OCI-M2 (cell line): ENCODE results near the gene JAKMIP1.

Experiments used
- DNase-seq: peaks from one replicate; lab custom pipeline; 2025; ENCODE audit not compliant: unreplicated experiment; lab: John Stamatoyannopoulos, UW

Gene JAKMIP1

GRCh38 chr4:6047130-6047673 is 153.1 kb downstream of the JAKMIP1 start:
- DNase-seq, result no peak

DNA sequence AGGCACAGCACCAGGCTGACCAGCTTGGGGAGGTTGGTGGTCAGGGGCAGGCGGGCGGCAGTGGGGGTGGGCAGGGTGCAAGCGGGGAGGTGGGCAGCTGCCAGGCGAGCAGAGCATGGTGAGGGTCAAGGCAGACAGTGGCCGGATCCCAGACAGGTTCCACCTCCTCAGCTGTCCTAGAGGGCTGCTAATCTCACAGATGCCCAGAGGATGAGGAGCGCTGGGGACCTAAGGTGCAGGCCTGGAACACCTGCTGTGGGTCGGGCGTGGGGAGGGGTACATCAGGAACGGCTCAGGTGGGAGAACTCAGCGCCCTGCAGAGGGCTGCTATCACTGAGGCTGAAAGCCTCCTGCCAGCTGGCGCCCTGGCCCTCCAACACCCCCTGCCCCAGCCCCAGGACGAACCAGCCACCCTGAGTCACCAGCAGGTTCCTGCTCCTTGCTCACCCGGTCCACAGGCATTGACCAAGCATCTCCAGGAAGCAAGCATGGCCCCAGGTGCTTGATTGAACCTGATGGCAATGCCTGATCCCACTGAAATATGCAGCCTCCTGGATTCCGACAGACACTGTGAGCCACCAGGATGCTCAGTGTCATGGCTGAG is 153.7 kb downstream of the JAKMIP1 start:
- no peak for DNase-seq

DNA sequence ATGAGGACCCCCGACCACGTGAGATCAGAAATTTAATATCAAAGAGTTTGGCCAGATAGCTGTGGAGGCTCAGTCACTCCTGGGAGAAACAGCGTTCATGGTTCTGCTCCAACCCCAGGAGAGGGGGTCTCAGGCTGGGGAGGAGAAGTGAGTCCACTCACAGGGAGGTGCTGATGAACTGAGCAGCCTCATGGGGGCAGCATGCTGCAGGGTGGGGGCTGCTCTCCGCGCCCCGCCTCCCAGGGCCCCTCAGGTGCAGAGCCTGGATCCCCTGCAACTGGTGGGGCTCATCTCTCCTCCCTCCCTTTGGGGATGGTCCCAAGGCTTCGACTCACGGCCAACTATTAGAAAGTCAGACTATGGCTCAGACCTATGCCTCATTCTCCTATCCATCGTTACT is 155.5 kb downstream of the JAKMIP1 start:
- no peak for DNase-seq

DNA sequence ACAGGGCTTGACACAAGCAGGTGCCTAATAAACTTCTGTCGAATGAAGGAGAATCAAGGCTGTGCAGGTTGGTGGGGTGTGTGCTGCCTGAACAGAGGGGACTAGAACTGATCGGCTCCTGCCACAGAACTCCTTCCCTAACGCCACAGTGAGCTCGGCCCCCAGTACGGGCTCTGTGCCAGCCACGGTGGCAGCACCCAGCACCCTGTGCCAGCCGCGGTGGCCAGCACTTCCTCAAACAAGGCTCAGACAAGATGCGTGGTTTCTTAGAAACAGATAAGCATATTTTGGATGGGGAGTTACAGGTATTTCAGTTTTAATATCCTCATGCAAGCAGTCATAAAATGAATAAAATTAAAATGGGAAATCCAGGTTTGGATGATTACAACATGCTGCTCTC is 156.1 kb downstream of the JAKMIP1 start:
- no peak for DNase-seq

DNA sequence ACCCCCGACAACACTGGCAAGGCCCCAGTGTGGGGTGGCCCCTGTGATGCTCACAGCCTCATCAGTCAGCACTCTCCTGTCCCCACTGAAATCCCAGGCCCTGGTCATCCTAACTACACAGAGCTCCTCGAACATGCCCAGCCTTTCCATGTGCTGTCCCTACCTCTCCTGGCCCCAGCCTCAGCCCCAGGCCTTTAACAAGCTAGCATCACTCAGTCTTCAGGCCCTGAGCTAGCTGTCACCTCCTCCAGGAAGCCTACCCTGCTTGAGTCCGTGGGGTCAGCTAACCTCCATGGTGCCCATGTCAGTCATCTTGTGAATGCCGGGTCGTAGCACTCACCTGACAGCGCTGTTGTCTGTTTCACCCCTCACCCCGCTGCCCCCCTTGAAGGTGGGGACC is 156.5 kb downstream of the JAKMIP1 start:
- no peak for DNase-seq

DNA sequence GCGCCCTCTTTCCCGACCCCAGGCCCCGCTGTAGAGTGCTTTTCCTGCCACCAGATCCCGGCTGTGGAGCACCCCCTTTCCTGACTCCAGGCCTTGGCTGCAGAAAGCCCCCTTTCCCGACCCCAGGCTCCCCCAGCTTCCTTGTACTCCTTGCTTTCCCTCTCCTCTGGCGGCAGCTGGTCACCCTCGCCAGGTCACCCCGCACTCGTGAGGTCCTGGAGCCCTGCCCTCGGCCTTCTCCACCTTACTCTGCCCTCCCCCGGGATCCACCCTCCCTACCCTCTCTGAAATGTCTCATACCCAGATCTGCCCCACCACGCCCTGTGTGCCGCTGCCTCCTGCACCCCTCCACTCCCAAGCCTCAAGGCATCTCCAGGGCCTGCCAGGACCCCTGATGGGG is 157.2 kb downstream of the JAKMIP1 start:
- DNase-seq, result no peak

DNA sequence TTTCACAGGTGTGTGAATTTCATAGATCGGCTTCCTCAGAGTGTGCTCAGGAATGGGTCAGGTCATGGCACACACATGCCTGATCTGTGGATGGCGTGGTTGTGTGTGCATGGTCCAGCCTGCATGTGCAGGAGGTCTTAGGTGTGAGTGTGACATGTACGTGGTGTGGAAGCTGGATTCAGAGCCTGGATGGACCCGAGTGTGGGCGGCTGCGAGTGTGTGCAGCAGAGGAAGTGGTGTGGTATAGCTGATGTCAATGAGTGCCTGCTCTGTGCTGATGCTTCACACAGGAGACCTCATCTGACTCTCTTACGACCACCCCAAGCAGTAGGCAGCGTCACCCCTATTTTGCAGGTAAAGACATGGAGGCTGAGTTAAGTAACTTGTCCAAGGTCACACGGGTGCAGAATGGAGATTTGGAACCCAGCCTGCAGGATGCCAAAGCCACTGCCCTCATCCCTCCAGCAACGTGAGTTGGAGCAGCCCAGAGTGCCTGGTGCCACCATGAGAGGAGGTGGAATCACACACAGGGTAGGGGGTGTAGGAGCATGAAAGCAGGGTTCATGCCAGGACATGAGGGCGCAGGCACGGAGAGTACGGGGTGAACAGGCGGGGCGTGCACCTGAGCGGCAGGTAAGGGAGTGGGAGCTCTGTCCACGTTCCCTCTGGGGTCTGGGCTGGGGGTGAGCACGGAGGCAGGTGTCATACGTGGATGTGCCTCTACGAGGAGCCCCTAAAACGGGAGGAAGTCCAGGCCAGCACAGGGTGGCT is 157.9 kb downstream of the JAKMIP1 start:
- DNase-seq, result no peak

DNA sequence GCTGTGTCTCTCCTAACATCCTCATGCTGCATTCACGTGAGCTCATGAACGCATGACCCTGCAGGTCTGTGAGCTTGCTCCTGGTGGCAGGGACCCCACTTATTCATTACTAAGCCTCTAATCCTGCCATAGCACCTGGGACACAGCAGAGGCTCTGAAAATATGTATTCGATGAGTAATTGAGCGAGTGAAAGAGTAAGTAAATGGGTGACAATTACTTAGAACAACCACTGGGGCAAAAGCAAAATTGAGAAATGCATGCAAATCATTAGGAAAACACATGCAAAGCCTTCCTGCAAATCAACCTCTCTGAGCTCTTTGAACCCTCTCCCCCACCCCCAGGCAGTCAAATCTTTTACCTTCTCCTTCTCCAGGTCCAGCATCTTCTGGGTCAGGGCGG is 158.5 kb downstream of the JAKMIP1 start:
- DNase-seq, result no peak

GRCh38 chr4:6038711-6039110 is 161.6 kb downstream of the JAKMIP1 start:
- no peak for DNase-seq

GRCh38 chr4:6035786-6036185 is 164.6 kb downstream of the JAKMIP1 start:
- no peak for DNase-seq

DNA sequence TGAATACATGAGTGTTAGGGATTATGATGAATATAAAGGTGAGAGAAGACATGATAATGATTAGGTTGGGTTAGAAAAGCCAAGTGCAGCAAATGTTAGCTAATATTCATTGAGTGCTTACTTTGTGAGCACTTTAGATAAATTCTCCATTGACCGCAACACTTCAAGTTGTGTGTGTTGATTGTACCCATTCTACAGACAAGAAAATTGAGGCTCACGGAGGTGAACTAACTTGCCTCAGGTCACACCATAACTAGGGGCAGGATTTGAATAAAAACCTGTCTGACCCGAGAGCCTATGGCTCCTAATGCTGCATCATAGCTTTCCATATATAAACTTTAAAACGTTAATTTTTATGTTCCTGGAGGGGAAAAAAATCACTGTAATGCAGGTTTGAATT is 167.0 kb downstream of the JAKMIP1 start:
- no peak for DNase-seq

GRCh38 chr4:6032249-6033244 is 167.8 kb downstream of the JAKMIP1 start:
- no peak for DNase-seq

DNA sequence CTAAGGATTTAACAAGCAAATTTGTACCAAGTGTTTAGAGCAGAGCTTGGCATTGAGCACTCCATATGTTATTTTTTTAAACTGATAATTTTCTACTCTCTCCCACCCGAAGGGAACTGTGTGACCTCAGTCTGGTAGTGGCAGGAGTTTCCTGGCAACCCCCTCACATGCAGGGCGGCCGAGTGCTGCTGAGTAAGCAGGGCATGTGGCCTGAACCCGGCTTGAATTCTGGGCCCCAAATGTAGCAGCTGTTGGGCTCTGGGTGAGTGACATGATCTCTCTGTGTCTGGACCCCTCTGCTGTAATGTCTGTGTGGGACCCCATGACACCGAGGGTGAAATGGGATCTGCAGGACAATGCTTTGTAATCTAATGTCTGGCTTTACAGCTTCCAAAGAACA is 168.5 kb downstream of the JAKMIP1 start:
- DNase-seq, result no peak

GRCh38 chr4:6030679-6031078 is 169.7 kb downstream of the JAKMIP1 start:
- no peak for DNase-seq

DNA sequence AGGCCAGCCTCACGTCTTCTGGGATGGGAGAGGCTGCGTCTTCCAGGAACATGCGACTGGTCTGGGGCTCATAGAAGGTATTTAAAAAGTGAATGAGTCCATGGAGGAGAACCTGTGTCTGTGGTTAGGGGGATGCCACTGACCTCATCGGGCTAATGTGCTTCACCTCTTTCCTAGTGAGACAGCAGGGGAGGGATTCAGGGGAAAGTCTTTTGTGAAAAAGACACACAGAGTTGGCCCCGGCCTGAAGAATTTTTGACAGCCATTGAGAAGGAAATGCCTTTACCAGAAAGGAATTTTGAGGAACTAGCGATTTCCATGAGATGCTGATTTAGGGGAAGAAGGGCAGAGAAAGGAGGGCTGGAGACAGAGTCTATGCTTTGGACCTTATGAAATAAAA is 171.1 kb downstream of the JAKMIP1 start:
- no peak for DNase-seq

DNA sequence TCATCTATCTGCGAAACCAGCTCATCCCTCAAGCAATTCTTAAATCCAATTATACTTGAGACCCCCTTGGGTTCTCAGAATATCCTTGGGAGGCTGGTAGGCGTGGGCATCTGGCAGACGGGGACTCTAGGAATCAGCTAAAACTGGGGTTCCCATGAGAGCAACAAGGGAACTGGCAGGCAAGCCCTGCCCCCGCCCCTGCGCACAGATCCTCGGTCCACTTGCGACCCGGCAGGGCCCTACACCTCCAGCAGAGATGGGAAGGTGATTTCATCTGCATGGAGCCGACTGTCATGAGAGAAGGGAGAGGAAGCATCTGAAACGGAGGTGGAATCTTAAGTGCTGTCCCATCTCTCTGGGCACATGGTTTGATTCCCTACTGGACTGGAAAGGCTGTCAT is 172.2 kb downstream of the JAKMIP1 start:
- DNase-seq, result no peak

DNA sequence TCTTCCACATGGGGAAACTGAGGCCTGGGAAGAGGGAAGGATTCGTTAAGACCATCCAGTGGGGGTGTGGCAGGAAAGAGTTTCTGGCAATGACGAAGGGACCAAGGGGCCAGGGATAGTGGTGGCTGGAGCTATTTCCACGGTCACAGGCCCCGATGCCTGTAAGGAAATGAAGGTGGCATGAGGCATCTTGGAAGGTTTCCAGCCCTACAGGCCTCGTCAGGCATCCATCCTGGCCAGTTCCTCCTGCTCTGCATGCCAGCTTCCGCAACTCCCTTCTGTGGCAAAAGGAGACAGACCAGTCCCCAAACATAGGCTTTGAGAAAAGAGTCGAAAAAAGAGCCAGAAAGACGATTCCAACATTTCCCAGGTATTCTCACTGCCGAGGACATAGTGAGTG is 173.0 kb downstream of the JAKMIP1 start:
- DNase-seq, result no peak

- DNase-seq, result no peak
Measured at GRCh38 chr4:6024313-6024960, 175.9 kb downstream of the JAKMIP1 start.

DNA sequence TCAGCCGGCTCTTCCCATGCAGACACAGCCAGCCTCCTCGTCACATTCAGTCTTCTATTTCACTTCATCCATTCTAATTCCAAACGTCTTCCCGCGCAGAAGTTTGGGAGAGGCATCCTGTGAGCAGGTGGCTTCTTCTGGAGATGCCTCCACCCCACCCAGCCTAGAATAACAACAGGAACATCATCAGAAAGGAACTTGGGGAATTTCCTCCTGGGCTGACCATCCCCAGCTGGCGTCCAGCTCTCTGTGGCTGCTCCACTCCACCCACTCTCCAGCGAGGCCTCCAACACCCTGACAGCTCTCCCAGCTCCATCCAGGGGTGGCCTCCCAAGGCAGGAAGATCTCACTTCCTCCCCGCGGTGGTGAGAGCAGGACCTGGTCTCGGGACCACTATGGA is 176.6 kb downstream of the JAKMIP1 start:
- DNase-seq, result no peak

GRCh38 chr4:6022607-6023288 is 177.6 kb downstream of the JAKMIP1 start:
- DNase-seq, result no peak
